GM12872 (cell line): ENCODE measurements around the gene TEDDM1.

Experiments
- CTCF ChIP-seq: IDR thresholded peaks from 3 replicates; pipeline ENCODE4 v1.5.1; 2011; ENCODE audit warnings: low read depth, mild to moderate bottlenecking, low read length, moderate library complexity; ENCODE audit not compliant: insufficient read depth

TEDDM1 gene

GRCh38 chr1:182391362-182392049 is 9.0 kb downstream of the TEDDM1 start, which contains the start of gene GLUL:
TSS of gene GLUL (minus strand) at chr1:182391790. CDS start at chr1:182388737, 3,053 bp downstream.
- no peak for TF ChIP-seq CTCF

GRCh38 chr1:182391028-182391361 is 9.5 kb downstream of the TEDDM1 start:
- no peak for TF ChIP-seq CTCF

GRCh38 chr1:182389619-182390047 is 10.8 kb downstream of the TEDDM1 start:
- TF ChIP-seq CTCF: no peak

- TF ChIP-seq CTCF: no peak
Observed at GRCh38 chr1:182388392-182389134, 11.9 kb downstream of the TEDDM1 start.

- TF ChIP-seq CTCF: no peak
Observed at GRCh38 chr1:182387566-182387965, 12.9 kb downstream of the TEDDM1 start.

GRCh38 chr1:182386980-182387379 is 13.5 kb downstream of the TEDDM1 start:
- no peak for TF ChIP-seq CTCF

GRCh38 chr1:182385885-182386853 is 14.3 kb downstream of the TEDDM1 start:
- TF ChIP-seq CTCF: no peak
